ENCODE results near the gene ESYT2. TPM values are rescaled to one million over a fixed set of nuclear protein-coding genes. Genes with fewer than 3 reads are reported as not detected.

ESYT2 gene
- total RNA-seq, 1 experiment from 2014 or later, result 39.0 TPM

- H3K9me3 Mint-ChIP-seq, result no peaks in the 10 kb centered on the region
- no peak overlapping the region for H3K27ac Mint-ChIP-seq
- Histone ChIP-seq H2BK12ac (ENCODE audit: insufficient read length, low read depth, low read length) (no peak overlapping the region), H3T11ph (ENCODE audit: low read length) (no peak overlapping the region), H4K8ac (replicated peaks; ENCODE audit: insufficient read length, low read depth, low read length) (no peak overlapping the region), H2BK15ac (ENCODE audit: low read depth, low read length) (no peak overlapping the region), H3K79me1 (ENCODE audit: insufficient read depth, low read depth, low read length, poor library complexity, severe bottlenecking) (no peaks in the 10 kb centered on the region), H3K9ac (ENCODE audit: extremely low read depth, insufficient read length, low read length) (no peak overlapping the region), H2BK20ac (ENCODE audit: low read depth, low read length, poor library complexity, severe bottlenecking) (no peak overlapping the region), H3K14ac (ENCODE audit: insufficient read depth, low read length) (no peak overlapping the region), H4K20me1 (ENCODE audit: control insufficient read depth, insufficient read depth, insufficient read length) (no peaks in the 10 kb centered on the region), H2BK5ac (ENCODE audit: insufficient read length, low read length) (no peak overlapping the region), H3K4me1 (ENCODE audit: insufficient read depth, low read length) (no peaks in the 10 kb centered on the region), H2BK120ac (ENCODE audit: low read depth, low read length, poor library complexity, severe bottlenecking) (no peak overlapping the region), H3K79me2 (ENCODE audit: insufficient read depth, low read length) (peaks cover 2% of the 10 kb centered on the region; the same call in 1 of the 2 replicates), H2AK5ac (ENCODE audit: insufficient read length, low read length) (no peak overlapping the region), H4K91ac (ENCODE audit: insufficient read length, low read depth, low read length) (no peak overlapping the region), H3K4ac (ENCODE audit: low read depth, low read length) (no peak overlapping the region), H3K23me2 (ENCODE audit: insufficient read length, low read depth, low read length, poor library complexity, severe bottlenecking) (no peaks in the 10 kb centered on the region), H2AFZ (ENCODE audit: low read length) (no peak overlapping the region), H3K27me3 (ENCODE audit: insufficient read depth, low read length) (no peaks in the 10 kb centered on the region), H3K27ac (ENCODE audit: insufficient read length, low read depth, low read length) (no peak overlapping the region), H3K23ac (ENCODE audit: insufficient read length, low read depth, low read length) (no peak overlapping the region), H3K56ac (ENCODE audit: insufficient read length, low read depth, low read length) (no peak overlapping the region), H3K18ac (ENCODE audit: insufficient read length, low read depth, low read length) (no peak overlapping the region), H3K9me3 (ENCODE audit: control insufficient read depth, low read depth, low read length) (peaks cover 15% of the 10 kb centered on the region), H4K5ac (ENCODE audit: insufficient read length, low read depth, low read length) (no peak overlapping the region), H3K4me2 (ENCODE audit: insufficient read depth, insufficient read length, low read length) (no peak overlapping the region)
- WGBS (ENCODE audit: extremely low coverage, insufficient read length, low lambda C conversion rate), result no CpG with 5 or more reads among the region's 6 CpGs
- H3K4me3 Mint-ChIP-seq, result no peak overlapping the region
- H3K4me1 Mint-ChIP-seq, result no peaks in the 10 kb centered on the region
- no peak for TF ChIP-seq CTCF (conservative IDR thresholded peaks at IDR 0.05)
- no peaks in the 10 kb centered on the region for H3K27me3 Mint-ChIP-seq (ENCODE audit: low read depth)
- H3K36me3 Mint-ChIP-seq (ENCODE audit: insufficient read depth in 1 of 3, low read depth in 3 of 3), result peaks cover 6 to 12% (median 8%) of the 10 kb centered on the region in 3 experiments; a peak in 4 of 7 replicates
- no peak for DNase-seq
Measured at GRCh38 chr7:158778471-158778870, 50.8 kb downstream of the ESYT2 start.
